Measurements from ENCODE around the gene FBXO9.

DNA sequence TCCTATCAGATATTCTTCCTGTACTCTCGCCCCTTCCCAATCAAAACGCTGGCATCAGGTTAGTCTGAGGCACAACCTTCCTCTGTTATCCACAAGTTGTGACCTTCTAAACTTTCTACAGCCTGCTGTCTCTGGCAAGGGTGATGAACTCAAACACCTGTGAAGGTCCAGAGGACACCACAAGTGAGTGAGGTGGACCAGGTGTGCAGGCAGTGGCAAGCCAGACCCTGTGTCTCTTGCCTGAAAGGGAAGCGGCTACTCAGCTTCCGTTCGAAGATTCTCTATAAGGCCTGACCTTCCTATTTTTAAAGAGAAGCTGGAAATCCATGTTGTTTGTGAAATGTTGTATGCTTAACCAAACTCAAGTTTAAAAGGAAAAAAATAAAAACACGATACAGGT is 46.7 kb downstream of the FBXO9 start:
- TF ChIP-seq, protein P1, sequence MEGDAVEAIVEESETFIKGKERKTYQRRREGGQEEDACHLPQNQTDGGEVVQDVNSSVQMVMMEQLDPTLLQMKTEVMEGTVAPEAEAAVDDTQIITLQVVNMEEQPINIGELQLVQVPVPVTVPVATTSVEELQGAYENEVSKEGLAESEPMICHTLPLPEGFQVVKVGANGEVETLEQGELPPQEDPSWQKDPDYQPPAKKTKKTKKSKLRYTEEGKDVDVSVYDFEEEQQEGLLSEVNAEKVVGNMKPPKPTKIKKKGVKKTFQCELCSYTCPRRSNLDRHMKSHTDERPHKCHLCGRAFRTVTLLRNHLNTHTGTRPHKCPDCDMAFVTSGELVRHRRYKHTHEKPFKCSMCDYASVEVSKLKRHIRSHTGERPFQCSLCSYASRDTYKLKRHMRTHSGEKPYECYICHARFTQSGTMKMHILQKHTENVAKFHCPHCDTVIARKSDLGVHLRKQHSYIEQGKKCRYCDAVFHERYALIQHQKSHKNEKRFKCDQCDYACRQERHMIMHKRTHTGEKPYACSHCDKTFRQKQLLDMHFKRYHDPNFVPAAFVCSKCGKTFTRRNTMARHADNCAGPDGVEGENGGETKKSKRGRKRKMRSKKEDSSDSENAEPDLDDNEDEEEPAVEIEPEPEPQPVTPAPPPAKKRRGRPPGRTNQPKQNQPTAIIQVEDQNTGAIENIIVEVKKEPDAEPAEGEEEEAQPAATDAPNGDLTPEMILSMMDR (IDR thresholded peaks at IDR 0.05; ENCODE audit: low read depth, low read length, missing input control): no peak
- TF ChIP-seq RAD21 (IDR thresholded peaks at IDR 0.05): no peak
- TF ChIP-seq, protein P2, sequence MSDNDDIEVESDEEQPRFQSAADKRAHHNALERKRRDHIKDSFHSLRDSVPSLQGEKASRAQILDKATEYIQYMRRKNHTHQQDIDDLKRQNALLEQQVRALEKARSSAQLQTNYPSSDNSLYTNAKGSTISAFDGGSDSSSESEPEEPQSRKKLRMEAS (IDR thresholded peaks at IDR 0.05): no peak
- TF ChIP-seq, protein P3, sequence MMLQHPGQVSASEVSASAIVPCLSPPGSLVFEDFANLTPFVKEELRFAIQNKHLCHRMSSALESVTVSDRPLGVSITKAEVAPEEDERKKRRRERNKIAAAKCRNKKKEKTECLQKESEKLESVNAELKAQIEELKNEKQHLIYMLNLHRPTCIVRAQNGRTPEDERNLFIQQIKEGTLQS (IDR thresholded peaks at IDR 0.05): no peak
- TF ChIP-seq SP1 (IDR thresholded peaks at IDR 0.05): no peak
- TF ChIP-seq GABPA (IDR thresholded peaks at IDR 0.05 in 1 of 2, conservative IDR thresholded peaks at IDR 0.05 in 1 of 2): no peak
- no peak for TF ChIP-seq RXRA (IDR thresholded peaks at IDR 0.05)
- TF ChIP-seq, protein P4, sequence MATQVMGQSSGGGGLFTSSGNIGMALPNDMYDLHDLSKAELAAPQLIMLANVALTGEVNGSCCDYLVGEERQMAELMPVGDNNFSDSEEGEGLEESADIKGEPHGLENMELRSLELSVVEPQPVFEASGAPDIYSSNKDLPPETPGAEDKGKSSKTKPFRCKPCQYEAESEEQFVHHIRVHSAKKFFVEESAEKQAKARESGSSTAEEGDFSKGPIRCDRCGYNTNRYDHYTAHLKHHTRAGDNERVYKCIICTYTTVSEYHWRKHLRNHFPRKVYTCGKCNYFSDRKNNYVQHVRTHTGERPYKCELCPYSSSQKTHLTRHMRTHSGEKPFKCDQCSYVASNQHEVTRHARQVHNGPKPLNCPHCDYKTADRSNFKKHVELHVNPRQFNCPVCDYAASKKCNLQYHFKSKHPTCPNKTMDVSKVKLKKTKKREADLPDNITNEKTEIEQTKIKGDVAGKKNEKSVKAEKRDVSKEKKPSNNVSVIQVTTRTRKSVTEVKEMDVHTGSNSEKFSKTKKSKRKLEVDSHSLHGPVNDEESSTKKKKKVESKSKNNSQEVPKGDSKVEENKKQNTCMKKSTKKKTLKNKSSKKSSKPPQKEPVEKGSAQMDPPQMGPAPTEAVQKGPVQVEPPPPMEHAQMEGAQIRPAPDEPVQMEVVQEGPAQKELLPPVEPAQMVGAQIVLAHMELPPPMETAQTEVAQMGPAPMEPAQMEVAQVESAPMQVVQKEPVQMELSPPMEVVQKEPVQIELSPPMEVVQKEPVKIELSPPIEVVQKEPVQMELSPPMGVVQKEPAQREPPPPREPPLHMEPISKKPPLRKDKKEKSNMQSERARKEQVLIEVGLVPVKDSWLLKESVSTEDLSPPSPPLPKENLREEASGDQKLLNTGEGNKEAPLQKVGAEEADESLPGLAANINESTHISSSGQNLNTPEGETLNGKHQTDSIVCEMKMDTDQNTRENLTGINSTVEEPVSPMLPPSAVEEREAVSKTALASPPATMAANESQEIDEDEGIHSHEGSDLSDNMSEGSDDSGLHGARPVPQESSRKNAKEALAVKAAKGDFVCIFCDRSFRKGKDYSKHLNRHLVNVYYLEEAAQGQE (IDR thresholded peaks at IDR 0.05): no peak
- no peak for TF ChIP-seq JUND (IDR thresholded peaks at IDR 0.05)
- TF ChIP-seq YY1 (IDR thresholded peaks at IDR 0.05): no peak
- TF ChIP-seq HNF4A (conservative IDR thresholded peaks at IDR 0.05): no peak
- no peak for TF ChIP-seq NR2F2 (IDR thresholded peaks at IDR 0.05)
- no peak for TF ChIP-seq TAF1 (conservative IDR thresholded peaks at IDR 0.05)
- TF ChIP-seq FOXA1 (IDR thresholded peaks at IDR 0.05): no peak
